ENCODE results near the gene KCNH1.

Gene KCNH1

GRCh38 chr1:210855440-210855839 lies 278.5 kb downstream of the KCNH1 start:
- no peak for DNase-seq

GRCh38 chr1:210853276-210853675 lies 280.7 kb downstream of the KCNH1 start:
- DNase-seq = no peak

GRCh38 chr1:210850556-210850955 lies 283.4 kb downstream of the KCNH1 start:
- DNase-seq = no peak

GRCh38 chr1:210848474-210848873 lies 285.5 kb downstream of the KCNH1 start:
- DNase-seq = no peak

- DNase-seq = no peak
Observed at GRCh38 chr1:210841926-210842625, 291.9 kb downstream of the KCNH1 start.

GRCh38 chr1:210830034-210831028 lies 303.6 kb downstream of the KCNH1 start:
- no peak for DNase-seq

GRCh38 chr1:210828996-210829596 lies 304.9 kb downstream of the KCNH1 start:
- no peak for DNase-seq

GRCh38 chr1:210827481-210827880 lies 306.5 kb downstream of the KCNH1 start:
- DNase-seq = no peak

- DNase-seq = no peak
Observed at GRCh38 chr1:210826686-210827085, 307.3 kb downstream of the KCNH1 start.

GRCh38 chr1:210822932-210823331 lies 311.0 kb downstream of the KCNH1 start:
- DNase-seq = no peak

GRCh38 chr1:210822241-210822640 lies 311.7 kb downstream of the KCNH1 start:
- no peak for DNase-seq

- no peak for DNase-seq
Observed at GRCh38 chr1:210821615-210822014, 312.3 kb downstream of the KCNH1 start.

GRCh38 chr1:210819266-210819665 lies 314.7 kb downstream of the KCNH1 start:
- no peak for DNase-seq

- DNase-seq = no peak
Observed at GRCh38 chr1:210817385-210818275, 316.3 kb downstream of the KCNH1 start.

GRCh38 chr1:210815641-210816550 lies 318.1 kb downstream of the KCNH1 start:
- DNase-seq = no peak

GRCh38 chr1:210814382-210815123 lies 319.4 kb downstream of the KCNH1 start:
- DNase-seq = no peak

- no peak for DNase-seq
Observed at GRCh38 chr1:210801501-210801900, 332.4 kb downstream of the KCNH1 start.

GRCh38 chr1:210800756-210801155 lies 333.2 kb downstream of the KCNH1 start:
- DNase-seq = no peak

- no peak for DNase-seq
Observed at GRCh38 chr1:210800301-210800700, 333.6 kb downstream of the KCNH1 start.

GRCh38 chr1:210797422-210797821 lies 336.5 kb downstream of the KCNH1 start:
- DNase-seq = no peak

GRCh38 chr1:210796421-210796820 lies 337.5 kb downstream of the KCNH1 start:
- no peak for DNase-seq
